ENCODE measurements around the gene FAM24A. TPM values are rescaled to one million over a fixed set of nuclear protein-coding genes. Genes with fewer than 3 reads are reported as not detected.

The FAM24A gene
- total RNA-seq, 1 donor, result not detected

DNA sequence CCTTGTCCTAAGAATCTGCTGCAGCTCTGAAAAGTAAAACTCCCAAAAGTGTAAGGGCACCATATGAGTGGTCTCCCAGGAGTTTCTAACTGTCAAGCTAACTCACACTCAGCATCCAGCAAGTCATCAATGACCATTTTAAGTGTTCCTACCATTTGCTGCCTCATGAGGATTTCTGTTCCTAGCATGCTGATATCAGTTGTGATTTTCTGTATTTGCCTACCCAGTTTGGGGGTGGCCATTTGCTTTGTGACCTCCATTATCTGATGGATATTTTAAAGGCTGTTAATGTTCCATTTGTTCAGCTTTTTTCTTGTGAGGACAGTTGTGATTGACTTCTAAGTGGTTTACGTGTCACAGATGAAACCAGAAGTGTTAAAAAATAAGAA is 33.9 kb upstream of the FAM24A start:
- DNase-seq (ENCODE audit: insufficient read length, low spot score, missing footprints), result no peak
- H3K27ac ChIP-seq (ENCODE audit: low read depth, low read length), result no peak overlapping the region
- TF ChIP-seq, protein P1, sequence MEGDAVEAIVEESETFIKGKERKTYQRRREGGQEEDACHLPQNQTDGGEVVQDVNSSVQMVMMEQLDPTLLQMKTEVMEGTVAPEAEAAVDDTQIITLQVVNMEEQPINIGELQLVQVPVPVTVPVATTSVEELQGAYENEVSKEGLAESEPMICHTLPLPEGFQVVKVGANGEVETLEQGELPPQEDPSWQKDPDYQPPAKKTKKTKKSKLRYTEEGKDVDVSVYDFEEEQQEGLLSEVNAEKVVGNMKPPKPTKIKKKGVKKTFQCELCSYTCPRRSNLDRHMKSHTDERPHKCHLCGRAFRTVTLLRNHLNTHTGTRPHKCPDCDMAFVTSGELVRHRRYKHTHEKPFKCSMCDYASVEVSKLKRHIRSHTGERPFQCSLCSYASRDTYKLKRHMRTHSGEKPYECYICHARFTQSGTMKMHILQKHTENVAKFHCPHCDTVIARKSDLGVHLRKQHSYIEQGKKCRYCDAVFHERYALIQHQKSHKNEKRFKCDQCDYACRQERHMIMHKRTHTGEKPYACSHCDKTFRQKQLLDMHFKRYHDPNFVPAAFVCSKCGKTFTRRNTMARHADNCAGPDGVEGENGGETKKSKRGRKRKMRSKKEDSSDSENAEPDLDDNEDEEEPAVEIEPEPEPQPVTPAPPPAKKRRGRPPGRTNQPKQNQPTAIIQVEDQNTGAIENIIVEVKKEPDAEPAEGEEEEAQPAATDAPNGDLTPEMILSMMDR (IDR thresholded peaks at IDR 0.05; ENCODE audit: extremely low read depth, low read depth, low read length), result no peak
- no peak overlapping the region for H3K4me2 ChIP-seq (ENCODE audit: insufficient read depth, low read length)
- no peak overlapping the region for H2AFZ ChIP-seq (ENCODE audit: low read length)
- H3K4me3 ChIP-seq (ENCODE audit: insufficient read depth, low read length), result no peak overlapping the region
- H3K79me2 ChIP-seq (ENCODE audit: insufficient read depth, low read length), result peaks cover 62% of the 10 kb centered on the region
- H3K4me1 ChIP-seq (ENCODE audit: insufficient read depth, low read length), result peaks cover 11% of the 10 kb centered on the region
- no peaks in the 10 kb centered on the region for H3K27me3 ChIP-seq (ENCODE audit: insufficient read depth, low read length)
- no peaks in the 10 kb centered on the region for H4K20me1 ChIP-seq (ENCODE audit: insufficient read depth, low read length)
- no peaks in the 10 kb centered on the region for H3K36me3 ChIP-seq (ENCODE audit: insufficient read depth, low read length)
- no peaks in the 10 kb centered on the region for H3K9me3 ChIP-seq (ENCODE audit: low read depth, low read length)

DNA sequence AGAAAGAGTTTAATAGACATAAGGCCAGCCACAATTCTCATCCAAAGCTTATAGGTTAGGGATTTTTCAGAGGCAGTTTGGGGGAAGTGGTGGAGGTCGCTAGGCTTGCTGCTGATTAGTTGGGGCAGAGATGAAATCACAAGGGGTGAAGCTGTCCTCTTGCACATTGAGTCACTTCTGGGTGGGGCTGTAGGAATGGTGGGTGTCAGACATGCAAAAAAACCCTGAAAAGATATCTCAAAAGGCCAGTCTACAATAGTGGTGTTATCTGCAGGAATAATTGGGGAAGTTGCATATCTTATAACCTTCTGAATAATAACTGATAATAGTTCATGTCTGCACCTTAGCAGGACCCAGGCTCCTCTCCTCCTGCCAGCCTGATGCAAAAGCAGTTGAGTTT is 33.1 kb upstream of the FAM24A start:
- H4K20me1 ChIP-seq (ENCODE audit: insufficient read depth, low read length), result no peaks in the 10 kb centered on the region
- no peaks in the 10 kb centered on the region for H3K9me3 ChIP-seq (ENCODE audit: low read depth, low read length)
- H2AFZ ChIP-seq (ENCODE audit: low read length), result no peak overlapping the region
- H3K4me3 ChIP-seq (ENCODE audit: insufficient read depth, low read length), result no peak overlapping the region
- H3K27me3 ChIP-seq (ENCODE audit: insufficient read depth, low read length), result no peaks in the 10 kb centered on the region
- TF ChIP-seq, protein P1 (IDR thresholded peaks at IDR 0.05; ENCODE audit: extremely low read depth, low read depth, low read length), result no peak
- no peak overlapping the region for H3K4me2 ChIP-seq (ENCODE audit: insufficient read depth, low read length)
- no peak for DNase-seq (ENCODE audit: insufficient read length, low spot score, missing footprints)
- no peak overlapping the region for H3K27ac ChIP-seq (ENCODE audit: low read depth, low read length)
- H3K36me3 ChIP-seq (ENCODE audit: insufficient read depth, low read length), result no peaks in the 10 kb centered on the region
- peaks cover 62% of the 10 kb centered on the region for H3K79me2 ChIP-seq (ENCODE audit: insufficient read depth, low read length)
- H3K4me1 ChIP-seq (ENCODE audit: insufficient read depth, low read length), result peaks cover 11% of the 10 kb centered on the region

DNA sequence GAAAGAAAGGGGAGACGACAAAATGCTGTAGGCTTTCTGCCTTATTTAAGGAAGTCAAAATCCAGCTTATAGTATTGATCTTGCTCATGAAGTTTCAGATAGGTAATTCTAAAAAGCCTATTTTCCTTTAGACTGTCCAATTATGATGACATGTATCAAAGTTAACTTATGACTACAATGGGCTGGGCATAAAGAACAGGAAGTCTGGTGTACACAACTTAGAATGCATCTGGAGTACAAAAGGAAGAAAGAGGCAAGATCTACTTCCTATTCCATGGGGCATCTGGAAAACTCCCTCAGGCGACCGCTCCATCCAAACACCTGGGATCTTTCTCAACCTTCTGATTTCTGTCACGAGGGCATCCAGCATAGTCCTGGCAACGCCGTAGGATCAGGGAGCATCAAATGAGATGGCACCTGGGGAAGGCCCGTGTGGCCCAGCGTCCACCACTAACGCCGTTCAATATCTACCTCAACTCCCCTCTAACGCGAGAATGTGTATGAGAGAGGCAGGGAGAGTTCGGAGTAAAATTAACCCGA is 31.5 kb upstream of the FAM24A start:
- Histone ChIP-seq H4K20me1 (ENCODE audit: insufficient read depth, low read length) (no peaks in the 10 kb centered on the region), H3K4me1 (ENCODE audit: insufficient read depth, low read length) (peaks cover 11% of the 10 kb centered on the region), H3K79me2 (ENCODE audit: insufficient read depth, low read length) (peaks cover 53% of the 10 kb centered on the region), H3K4me2 (ENCODE audit: insufficient read depth, low read length) (peak overlapping the region; percentile 85), H3K36me3 (ENCODE audit: insufficient read depth, low read length) (no peaks in the 10 kb centered on the region), H2AFZ (ENCODE audit: low read length) (peak overlapping the region; percentile 99), H3K4me3 (ENCODE audit: insufficient read depth, low read length) (peak overlapping the region; percentile 74), H3K27me3 (ENCODE audit: insufficient read depth, low read length) (no peaks in the 10 kb centered on the region), H3K9me3 (ENCODE audit: low read depth, low read length) (no peaks in the 10 kb centered on the region), H3K27ac (ENCODE audit: low read depth, low read length) (peak overlapping the region; percentile 35)
- DNase-seq (ENCODE audit: insufficient read length, low spot score, missing footprints), result peak; percentile 41
- TF ChIP-seq, protein P1 (IDR thresholded peaks at IDR 0.05; ENCODE audit: extremely low read depth, low read depth, low read length), result no peak

DNA sequence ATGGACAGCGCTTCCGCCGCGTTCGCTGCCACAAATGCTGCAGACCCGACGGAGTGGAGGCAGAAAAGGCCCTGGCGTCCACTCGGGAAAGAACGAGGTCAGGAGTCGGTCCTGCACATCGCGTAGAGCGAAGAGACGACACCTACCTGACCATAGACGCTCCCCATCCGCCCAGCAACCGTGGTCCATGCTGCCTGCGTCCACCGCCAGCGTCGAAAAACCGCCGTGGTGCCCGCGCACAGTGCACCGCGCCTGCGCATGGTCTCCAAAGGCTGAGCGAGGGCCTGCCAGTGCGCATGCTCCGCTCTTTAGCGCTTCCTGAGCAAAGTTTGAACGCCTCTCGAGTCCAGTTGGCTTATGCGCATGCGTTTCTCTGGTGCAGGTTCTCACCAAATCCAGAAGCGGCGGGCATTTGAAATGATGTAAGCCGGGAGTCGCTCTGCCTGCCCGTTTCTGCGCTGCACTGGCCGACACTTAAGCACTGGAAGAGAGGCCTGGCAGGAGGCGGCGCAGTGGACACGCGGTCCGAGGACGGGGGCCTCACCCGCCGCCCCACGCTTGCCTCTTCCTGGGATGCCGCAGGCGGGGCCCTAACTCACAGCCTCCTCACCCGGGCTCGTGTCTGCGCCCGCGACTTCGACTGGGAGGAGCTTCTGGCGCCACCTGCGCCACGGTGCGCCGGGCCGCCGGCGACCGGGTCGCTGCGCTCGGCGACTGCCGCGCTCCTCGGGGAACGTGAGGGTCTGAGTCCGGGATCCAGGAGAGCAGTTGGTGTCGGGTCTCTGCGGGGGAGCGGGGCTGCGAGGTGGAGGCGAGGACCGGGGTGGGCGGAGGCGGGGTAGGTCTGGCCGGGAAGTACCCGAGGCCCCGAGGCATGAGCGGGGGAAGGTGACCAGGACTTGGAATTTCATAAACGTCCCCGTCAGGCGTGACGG is 30.8 kb upstream of the FAM24A start, which contains the start of gene FAM24B:
Gene FAM24B, minus strand, starts transcription at position 243 of the 935 bp plus-strand sequence. CDS start 29,066 bp downstream, outside the sequence.
- Histone ChIP-seq H3K79me2 (ENCODE audit: insufficient read depth, low read length) (peaks cover 45% of the 10 kb centered on the region), H3K27me3 (ENCODE audit: insufficient read depth, low read length) (no peaks in the 10 kb centered on the region)

More for the DNA sequence above, 30.8 kb upstream of the FAM24A start, which contains the start of gene FAM24B:
- Histone ChIP-seq H3K4me2 (ENCODE audit: insufficient read depth, low read length) (peak within 1 kb of the TSS; percentile 85), H2AFZ (ENCODE audit: low read length) (peak within 1 kb of the TSS; percentile 99), H3K9me3 (ENCODE audit: low read depth, low read length) (no peaks in the 10 kb centered on the region), H3K4me3 (ENCODE audit: insufficient read depth, low read length) (peak within 1 kb of the TSS; percentile 74), H4K20me1 (ENCODE audit: insufficient read depth, low read length) (no peaks in the 10 kb centered on the region), H3K36me3 (ENCODE audit: insufficient read depth, low read length) (no peaks in the 10 kb centered on the region), H3K27ac (ENCODE audit: low read depth, low read length) (peak within 1 kb of the TSS; percentile 35), H3K4me1 (ENCODE audit: insufficient read depth, low read length) (peaks cover 11% of the 10 kb centered on the region)
- DNase-seq (ENCODE audit: insufficient read length, low spot score, missing footprints), result peak; percentile 96
- TF ChIP-seq, protein P1 (IDR thresholded peaks at IDR 0.05; ENCODE audit: extremely low read depth, low read depth, low read length), result no peak
